NCI-H1694 treated with DMSO at 0.1 percent for 48 hours (cell line): ENCODE measurements around the gene API5.

ENCODE experiments used
- DNase-seq: peaks from one replicate; lab custom pipeline; 2025; lab: John Stamatoyannopoulos, UW

Gene API5

GRCh38 chr11:43360361-43361032 lies 48.7 kb downstream of the API5 start:
- no peak for DNase-seq

GRCh38 chr11:43366677-43367076 lies 54.9 kb downstream of the API5 start:
- DNase-seq, result no peak

- DNase-seq, result no peak
These were observed 55.8 kb downstream of the API5 start for GRCh38 chr11:43367382-43368178.

- no peak for DNase-seq
These were observed 64.3 kb downstream of the API5 start for GRCh38 chr11:43376065-43376464.

- no peak for DNase-seq
These were observed 64.8 kb downstream of the API5 start for GRCh38 chr11:43376594-43376993.

GRCh38 chr11:43377389-43377788 lies 65.6 kb downstream of the API5 start:
- no peak for DNase-seq

- no peak for DNase-seq
These were observed 67.1 kb downstream of the API5 start for GRCh38 chr11:43378897-43379296.

GRCh38 chr11:43381802-43382201 lies 70.0 kb downstream of the API5 start:
- DNase-seq, result no peak

- no peak for DNase-seq
These were observed 70.8 kb downstream of the API5 start for GRCh38 chr11:43382614-43383013.

- no peak for DNase-seq
These were observed 72.6 kb downstream of the API5 start for GRCh38 chr11:43384393-43384792.

- DNase-seq, result no peak
These were observed 80.9 kb downstream of the API5 start for GRCh38 chr11:43392713-43393112.

- no peak for DNase-seq
These were observed 82.1 kb downstream of the API5 start for GRCh38 chr11:43393765-43394355.
